ENCODE measurements around the gene SOX5. TPM values are rescaled to one million over a fixed set of nuclear protein-coding genes. Genes with fewer than 3 reads are reported as not detected.

SOX5 gene
- total RNA-seq, 4 donors from 2014 or later, result 0.40 to 8.4 (median 2.2) TPM

- no peaks in the 10 kb centered on the region for H3K36me3 ChIP-seq
Measured at GRCh38 chr12:23810329-23810902, 139.1 kb downstream of the SOX5 start.

GRCh38 chr12:23803540-23803939 is 145.9 kb downstream of the SOX5 start:
- no peak overlapping the region for H3K27ac ChIP-seq
- 63 to 73% methylated on average over 2 of the region's 2 CpGs for WGBS, 2 donors
- intact Hi-C loops (cut with DNase I), result no loop called here
- H3K27me3 ChIP-seq, result no peaks in the 10 kb centered on the region
- no peak overlapping the region for H3K4me3 ChIP-seq
- no peaks in the 10 kb centered on the region for H3K9me3 ChIP-seq
- DNase-seq, result no peak
- TF ChIP-seq POLR2A (IDR thresholded peaks at IDR 0.05) (no peak), CTCF (IDR thresholded peaks at IDR 0.05) (no peak)
- H3K4me1 ChIP-seq, result no peaks in the 10 kb centered on the region
- no peaks in the 10 kb centered on the region for H3K36me3 ChIP-seq

More at GRCh38 chr12:23810329-23810902, 139.1 kb downstream of the SOX5 start:
- TF ChIP-seq POLR2A (IDR thresholded peaks at IDR 0.05) (no peak), CTCF (IDR thresholded peaks at IDR 0.05) (no peak)
- H3K9me3 ChIP-seq, result no peaks in the 10 kb centered on the region
- H3K4me1 ChIP-seq, result no peaks in the 10 kb centered on the region
- DNase-seq, result no peak
- no peak overlapping the region for H3K4me3 ChIP-seq
- no peak overlapping the region for H3K27ac ChIP-seq
- no peaks in the 10 kb centered on the region for H3K27me3 ChIP-seq
- intact Hi-C loops (cut with DNase I), result no loop called here
- WGBS, 2 donors, result 49 to 54% methylated on average over 3 of the region's 3 CpGs

GRCh38 chr12:23795494-23795893 is 154.0 kb downstream of the SOX5 start:
- intact Hi-C loops (cut with DNase I), result no loop called here
- WGBS, 2 donors, result 33 to 78% methylated on average over 3 of the region's 3 CpGs

GRCh38 chr12:23781118-23781517 is 168.4 kb downstream of the SOX5 start:
- intact Hi-C loops (cut with DNase I), result no loop called here
- no peaks in the 10 kb centered on the region for H3K27me3 ChIP-seq
- H3K36me3 ChIP-seq, result no peaks in the 10 kb centered on the region
- no peak overlapping the region for H3K27ac ChIP-seq
- no peak for TF ChIP-seq CTCF (IDR thresholded peaks at IDR 0.05)
- no peak for TF ChIP-seq POLR2A (IDR thresholded peaks at IDR 0.05)
- DNase-seq, result no peak
- H3K4me3 ChIP-seq, result no peak overlapping the region
- 71 to 79% methylated on average over 1 of the region's 1 CpG for WGBS, 2 donors
- H3K4me1 ChIP-seq, result no peaks in the 10 kb centered on the region
- H3K9me3 ChIP-seq, result no peaks in the 10 kb centered on the region

More at GRCh38 chr12:23795494-23795893, 154.0 kb downstream of the SOX5 start:
- no peak for DNase-seq
- no peak for TF ChIP-seq CTCF (IDR thresholded peaks at IDR 0.05)
- Histone ChIP-seq H3K4me3 (no peak overlapping the region), H3K36me3 (no peaks in the 10 kb centered on the region), H3K9me3 (no peaks in the 10 kb centered on the region), H3K27ac (no peak overlapping the region), H3K4me1 (no peaks in the 10 kb centered on the region), H3K27me3 (no peaks in the 10 kb centered on the region)

GRCh38 chr12:23775208-23775607 is 174.3 kb downstream of the SOX5 start:
- intact Hi-C loops (cut with DNase I), result no loop called here
- H3K9me3 ChIP-seq, result no peaks in the 10 kb centered on the region
- no peak overlapping the region for H3K4me3 ChIP-seq
- 75 to 84% methylated on average over 2 of the region's 2 CpGs for WGBS, 2 donors
- no peak overlapping the region for H3K27ac ChIP-seq
- no peaks in the 10 kb centered on the region for H3K36me3 ChIP-seq
- no peaks in the 10 kb centered on the region for H3K27me3 ChIP-seq
- DNase-seq, result no peak
- H3K4me1 ChIP-seq, result no peaks in the 10 kb centered on the region
- TF ChIP-seq CTCF (IDR thresholded peaks at IDR 0.05), result no peak
- no peak for TF ChIP-seq POLR2A (IDR thresholded peaks at IDR 0.05)

Data from esophagus squamous epithelium (tissue), 5 donors.